Islet precursor cell (in vitro differentiated cells): ENCODE results near the gene MAMLD1.
A peak's percentile ranks its signal among the peaks of the same experiment; 100 is the strongest.

ENCODE experiments used
- DNase-seq: peaks from one replicate; pipeline ENCODE4 v3.0.0-alpha.2; 2018

MAMLD1 gene

DNA sequence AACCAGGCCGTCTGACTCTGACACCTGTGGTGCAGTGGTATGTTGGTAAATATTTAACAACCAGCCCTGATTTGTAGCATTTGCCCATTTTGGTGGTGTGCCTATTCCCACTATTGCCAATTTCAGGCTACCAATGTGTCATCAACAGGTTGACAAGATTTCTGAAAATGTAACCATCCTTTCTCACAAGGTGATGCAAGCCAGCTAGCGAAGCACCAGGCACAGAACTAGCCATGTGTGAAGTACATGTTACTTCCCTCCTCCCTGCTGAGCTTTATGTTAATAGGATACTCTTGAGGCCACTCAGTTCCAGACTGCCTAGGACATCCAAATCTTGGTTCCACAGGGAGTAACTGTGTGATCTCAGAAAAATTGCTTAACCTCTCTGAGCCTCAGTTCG is 7.2 kb upstream of the MAMLD1 start:
- DNase-seq: no peak

DNA sequence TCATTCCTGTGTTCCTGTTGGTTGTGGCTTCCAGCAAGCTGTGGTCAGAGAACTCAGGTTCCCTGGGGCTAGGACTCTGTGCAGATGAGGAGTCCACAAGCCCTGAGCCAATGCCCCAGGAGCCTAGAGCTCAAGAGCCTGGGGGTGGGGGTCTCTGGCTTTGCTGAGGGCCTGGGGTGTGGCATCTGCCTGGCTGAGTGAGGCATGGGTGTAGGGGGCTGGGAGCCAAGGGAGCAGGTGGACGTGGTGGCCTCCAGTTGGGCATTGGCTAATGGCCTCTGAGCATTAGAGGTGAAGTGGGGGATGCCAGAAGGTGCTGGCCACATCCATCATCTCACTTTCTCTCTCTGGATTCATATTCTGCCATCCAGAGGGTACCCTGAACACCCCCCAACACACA is 5.3 kb upstream of the MAMLD1 start:
- no peak for DNase-seq

DNA sequence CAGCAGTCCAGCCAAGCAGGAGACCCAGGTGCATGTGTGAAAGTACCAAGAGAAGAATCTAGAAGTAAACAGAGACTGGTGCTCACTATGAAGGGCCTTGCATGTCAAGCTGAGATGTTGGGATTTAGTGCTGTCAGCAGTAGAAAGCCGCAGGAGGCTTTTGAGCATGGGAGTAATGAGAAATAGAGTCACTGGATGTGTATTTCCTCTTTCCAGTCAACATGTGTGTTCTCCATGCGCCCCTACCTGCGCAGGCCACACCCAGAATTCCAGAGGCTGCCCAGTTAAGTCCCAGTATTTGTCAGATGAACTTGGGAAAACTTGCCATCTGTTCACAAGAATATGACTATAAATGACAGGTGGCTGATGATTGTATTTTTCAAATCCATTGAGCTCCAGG is 4.5 kb upstream of the MAMLD1 start:
- DNase-seq: peak; percentile 16

- peak; percentile 29 for DNase-seq
Observed at GRCh38 chrX:150360331-150360730, 2.8 kb upstream of the MAMLD1 start.

- peak; percentile 60 for DNase-seq
Observed at GRCh38 chrX:150361070-150361776, 1.9 kb upstream of the MAMLD1 start.

GRCh38 chrX:150361777-150362351 is 1.3 kb upstream of the MAMLD1 start:
- DNase-seq: peak; percentile 58

DNA sequence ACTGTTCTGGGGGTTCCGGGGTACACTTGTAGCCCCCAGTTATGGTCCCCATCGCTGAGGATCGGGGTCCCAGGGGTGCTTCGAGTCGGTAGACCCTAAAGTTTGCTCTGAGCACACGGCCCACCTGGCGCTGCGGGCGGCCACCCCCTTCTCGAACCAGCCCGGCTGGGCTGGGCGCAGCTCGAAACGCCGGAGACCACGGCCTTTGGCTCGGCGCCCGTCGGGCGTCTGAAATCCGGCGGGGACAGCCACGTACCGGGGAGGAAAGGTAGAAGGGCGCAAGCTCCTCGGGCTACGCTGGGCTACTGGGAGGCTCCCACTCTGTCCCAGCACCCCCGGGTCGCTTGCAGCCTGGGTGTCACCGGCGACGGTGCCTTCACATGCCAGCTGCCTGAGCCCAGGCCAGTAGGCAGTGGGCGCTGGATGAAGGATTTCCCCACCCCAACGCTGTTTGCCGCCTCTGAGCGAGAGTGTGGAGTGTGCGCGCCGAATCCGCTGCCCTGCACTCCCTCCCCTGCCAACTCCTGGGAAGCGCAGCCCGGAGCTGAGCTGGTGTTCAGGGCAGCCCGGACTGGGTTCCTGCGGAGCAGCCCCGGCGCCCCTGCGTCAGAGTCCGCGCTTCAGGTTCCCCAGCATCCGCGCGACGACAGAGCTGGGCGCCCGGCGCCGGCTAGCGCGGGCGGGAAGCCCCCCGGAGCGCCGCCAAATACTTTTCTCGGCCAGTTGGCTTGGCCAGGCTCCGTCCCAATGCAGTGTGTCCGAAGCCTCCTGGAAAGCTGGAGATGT is 637 bp downstream of the MAMLD1 start:
- DNase-seq: peak; percentile 57

GRCh38 chrX:150364347-150365050 is 1.4 kb downstream of the MAMLD1 start:
- DNase-seq: peak; percentile 53

DNA sequence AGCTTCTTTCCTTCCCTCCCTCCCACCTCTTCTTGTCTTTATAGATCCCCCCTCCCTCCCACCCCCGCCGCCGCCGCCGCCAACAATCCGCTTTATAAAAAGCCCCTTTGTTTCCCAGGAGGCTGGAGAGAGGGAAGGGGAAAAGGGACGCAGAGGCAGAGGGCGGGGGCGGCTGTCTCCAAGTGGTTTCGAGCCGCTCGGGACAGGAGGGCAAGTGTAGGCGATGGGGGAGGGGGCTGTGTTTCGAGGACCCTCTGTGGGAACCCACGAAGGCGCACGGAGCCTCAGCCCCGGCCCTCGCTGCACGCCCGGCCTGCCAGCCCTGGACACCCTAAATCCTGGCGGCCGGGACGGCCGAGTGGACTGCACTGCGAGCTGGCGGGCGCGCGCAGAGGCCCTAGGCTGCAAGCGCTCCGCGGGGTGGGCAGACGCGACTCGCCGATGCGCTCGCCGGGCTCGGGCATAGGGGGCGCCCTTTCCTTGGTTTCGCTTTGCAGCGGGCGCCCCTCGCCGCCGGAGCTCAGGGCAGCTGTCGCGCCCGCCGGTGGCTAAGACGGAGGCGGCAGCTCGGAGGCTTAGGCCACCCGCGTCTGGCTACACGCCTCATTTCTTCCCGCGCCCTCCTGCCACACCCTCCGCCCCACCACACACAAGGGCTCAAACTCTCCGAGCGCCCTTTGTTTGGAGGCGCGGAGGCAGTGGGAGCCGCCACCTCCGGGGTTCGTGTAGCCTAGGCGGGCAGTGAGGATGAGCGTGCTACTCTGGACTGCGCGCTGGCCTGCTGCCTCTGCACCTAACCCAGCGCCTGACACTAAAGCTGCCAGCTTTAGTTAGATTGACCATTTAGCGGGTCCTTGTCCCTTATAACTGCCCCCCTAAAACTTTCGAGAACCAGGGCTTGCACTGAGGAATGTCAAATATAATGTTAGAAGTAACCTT is 2.2 kb downstream of the MAMLD1 start:
- DNase-seq: peak; percentile 77

- DNase-seq: peak; percentile 59
Observed at GRCh38 chrX:150365990-150366911, 3.1 kb downstream of the MAMLD1 start.

DNA sequence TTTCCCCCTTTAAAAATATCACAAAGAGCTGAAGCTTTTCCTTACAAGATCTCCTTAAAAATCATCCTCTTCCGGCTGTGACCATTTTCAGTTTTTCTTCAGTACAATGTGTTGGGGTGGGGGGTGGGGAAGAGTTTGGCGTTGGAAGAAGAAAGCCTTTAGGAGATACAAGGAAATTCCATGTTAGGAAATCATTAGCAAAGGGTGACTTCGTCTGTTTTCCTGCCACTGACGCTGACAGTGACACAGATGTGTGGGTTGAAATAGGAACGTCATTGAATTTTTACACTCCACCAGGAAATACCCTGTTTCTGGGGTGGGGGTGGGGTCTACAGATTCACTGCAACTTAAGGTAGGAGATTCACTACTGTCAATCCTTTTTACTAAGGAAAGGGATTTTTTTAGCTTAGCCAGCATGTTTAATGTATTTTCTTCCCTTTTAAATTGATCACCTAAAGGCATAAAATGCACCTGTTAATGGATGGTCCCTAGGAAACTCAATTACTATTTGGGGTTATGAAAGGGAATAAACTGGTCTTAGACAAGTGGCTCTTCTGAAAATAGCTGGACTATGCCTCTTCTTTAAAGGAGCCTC is 3.9 kb downstream of the MAMLD1 start:
- DNase-seq: peak; percentile 13

DNA sequence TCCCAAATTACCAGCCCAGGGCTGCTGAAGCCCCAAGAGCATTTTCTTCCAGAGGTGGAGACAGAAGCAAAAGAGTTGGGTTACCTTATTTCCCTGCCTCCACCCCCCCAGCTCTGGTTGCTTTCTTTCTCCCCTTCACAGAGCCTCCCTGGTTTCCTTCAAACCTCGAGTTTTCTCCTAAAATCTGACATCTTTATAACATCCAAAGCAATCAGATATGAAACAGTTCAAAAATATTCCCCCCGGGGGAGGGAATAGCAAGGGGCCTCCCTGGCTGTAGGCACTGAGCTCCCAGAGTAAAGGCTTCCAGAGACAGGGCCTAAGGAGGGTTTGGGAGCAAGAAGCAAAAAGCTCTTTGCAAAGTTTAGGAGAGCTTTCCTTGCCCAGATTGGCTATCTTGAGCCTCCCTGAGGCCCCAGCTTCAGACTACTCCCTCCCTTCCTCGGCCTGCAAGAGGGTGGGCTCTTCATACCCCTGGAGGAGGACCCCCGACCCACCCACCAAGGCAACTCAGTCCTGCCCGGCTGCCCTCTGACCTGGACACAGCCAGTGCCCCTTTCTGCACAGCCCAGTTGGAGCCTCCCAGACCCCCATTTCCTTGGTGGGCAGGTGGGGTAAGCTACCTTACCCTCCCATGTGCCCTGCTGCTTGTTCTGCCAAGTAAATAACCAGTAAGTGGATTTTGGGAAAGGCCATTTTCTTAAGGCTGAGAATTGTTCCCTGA is 7.6 kb downstream of the MAMLD1 start:
- no peak for DNase-seq

DNA sequence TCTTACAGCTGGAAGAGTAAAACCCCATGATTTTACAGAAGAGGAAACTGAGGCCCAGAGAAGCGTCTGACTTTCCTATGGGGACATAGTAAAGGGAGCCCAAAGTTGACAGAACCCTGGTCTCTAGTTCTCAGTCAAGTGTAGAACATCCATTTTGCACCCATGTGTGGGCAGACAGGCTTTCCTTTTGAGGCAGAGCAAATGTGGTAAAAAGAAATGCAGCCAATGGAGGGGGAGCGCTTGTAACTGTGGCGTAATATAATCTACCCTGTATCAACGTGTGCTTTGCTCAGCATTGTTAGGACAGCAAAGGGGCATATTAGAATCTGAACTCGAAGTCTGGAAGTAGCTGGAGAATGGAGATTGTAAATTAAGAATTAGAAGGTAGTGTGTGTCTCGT is 8.8 kb downstream of the MAMLD1 start:
- no peak for DNase-seq

- no peak for DNase-seq
Observed at GRCh38 chrX:150372280-150372679, 9.2 kb downstream of the MAMLD1 start.

GRCh38 chrX:150372756-150373155 is 9.6 kb downstream of the MAMLD1 start:
- DNase-seq: no peak

- DNase-seq: no peak
Observed at GRCh38 chrX:150375243-150375770, 12.2 kb downstream of the MAMLD1 start.

- no peak for DNase-seq
Observed at GRCh38 chrX:150377005-150377404, 13.9 kb downstream of the MAMLD1 start.

DNA sequence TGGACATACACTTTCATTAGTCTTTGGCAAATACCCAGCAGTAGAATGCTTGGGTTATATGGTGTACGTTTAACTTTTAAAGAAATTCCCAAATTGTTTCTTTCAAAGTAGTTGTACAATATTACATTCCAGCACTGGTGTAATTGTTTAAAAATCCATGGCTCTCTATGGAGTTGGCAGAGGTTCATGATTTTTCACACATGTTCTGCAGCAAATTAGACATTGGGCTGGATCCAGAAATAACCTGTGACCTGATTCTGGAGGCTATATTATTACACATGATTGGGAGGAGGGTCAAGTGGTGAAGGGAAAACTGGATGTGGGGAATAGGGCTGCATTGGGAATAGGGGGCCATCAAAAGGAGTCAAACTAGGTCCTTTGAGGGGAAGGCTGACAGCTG is 41.9 kb downstream of the MAMLD1 start:
- no peak for DNase-seq

DNA sequence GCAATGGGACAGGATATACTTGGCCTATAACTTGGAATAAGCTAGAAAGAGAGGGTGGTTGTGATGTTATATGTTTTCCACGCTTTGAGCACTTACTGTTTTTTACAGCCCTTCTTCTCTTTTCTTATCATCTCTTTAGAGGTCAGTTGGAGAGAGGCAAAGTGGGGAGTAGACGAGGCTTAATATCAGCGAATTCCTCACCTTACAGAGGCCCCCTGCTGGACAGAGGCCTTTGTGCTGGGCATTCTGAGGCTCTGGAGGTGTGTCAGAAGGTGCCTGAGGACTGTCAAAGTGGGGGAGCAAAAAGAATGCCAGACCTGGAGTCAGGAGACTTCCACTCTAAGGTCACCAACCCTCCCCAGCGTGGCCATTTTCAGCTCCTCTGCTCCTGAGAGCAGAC is 42.5 kb downstream of the MAMLD1 start:
- peak; percentile 50 for DNase-seq

GRCh38 chrX:150406596-150406995 is 43.5 kb downstream of the MAMLD1 start:
- peak; percentile 20 for DNase-seq
